ENCODE measurements around the gene NGF.

NGF gene

GRCh38 chr1:115348636-115349035 lies 10.6 kb upstream of the NGF start:
- ATAC-seq = no peak
- TF ChIP-seq BACH2 (CRISPR knock-in tag; IDR thresholded peaks at IDR 0.05; ENCODE audit: borderline replicate concordance) = no peak
- TF ChIP-seq SNAI2 (CRISPR knock-in tag; IDR thresholded peaks at IDR 0.05) = no peak

GRCh38 chr1:115347282-115347681 lies 9.2 kb upstream of the NGF start:
- no peak for TF ChIP-seq BACH2 (CRISPR knock-in tag; IDR thresholded peaks at IDR 0.05; ENCODE audit: borderline replicate concordance)
- no peak for TF ChIP-seq TCF4 (CRISPR knock-in tag; IDR thresholded peaks at IDR 0.05; ENCODE audit: borderline replicate concordance)
- no peak for TF ChIP-seq POU6F1 (CRISPR knock-in tag; IDR thresholded peaks at IDR 0.05; ENCODE audit: borderline replicate concordance, low read depth)
- no peak for TF ChIP-seq GLIS3 (CRISPR knock-in tag; IDR thresholded peaks at IDR 0.05)
- no peak for TF ChIP-seq ZNF565 (CRISPR knock-in tag; conservative IDR thresholded peaks at IDR 0.05; ENCODE audit: low read depth)
- TF ChIP-seq PATZ1 (CRISPR knock-in tag; IDR thresholded peaks at IDR 0.05; ENCODE audit: borderline replicate concordance) = no peak
- TF ChIP-seq ZFP3 (CRISPR knock-in tag; IDR thresholded peaks at IDR 0.05) = no peak
- TF ChIP-seq ZNF8 (CRISPR knock-in tag; IDR thresholded peaks at IDR 0.05) = no peak
- no peak for TF ChIP-seq ISL1 (CRISPR knock-in tag; IDR thresholded peaks at IDR 0.05)
- no peak for TF ChIP-seq ZNF70 (CRISPR knock-in tag; IDR thresholded peaks at IDR 0.05)
- no peak for TF ChIP-seq ARNTL (CRISPR knock-in tag; IDR thresholded peaks at IDR 0.05; ENCODE audit: borderline replicate concordance, low read depth)
- TF ChIP-seq CSRNP3 (CRISPR knock-in tag; IDR thresholded peaks at IDR 0.05) = no peak
- TF ChIP-seq ZFP30 (CRISPR knock-in tag; IDR thresholded peaks at IDR 0.05) = no peak
- TF ChIP-seq OSR1 (CRISPR knock-in tag; IDR thresholded peaks at IDR 0.05) = no peak
- no peak for TF ChIP-seq CREB5 (CRISPR knock-in tag; IDR thresholded peaks at IDR 0.05; ENCODE audit: low read depth)
- no peak for TF ChIP-seq CSDC2 (CRISPR knock-in tag; IDR thresholded peaks at IDR 0.05)
- no peak for TF ChIP-seq TSHZ2 (CRISPR knock-in tag; IDR thresholded peaks at IDR 0.05)
- no peak for TF ChIP-seq SNAI2 (CRISPR knock-in tag; IDR thresholded peaks at IDR 0.05)
- no peak for TF ChIP-seq PPARA (CRISPR knock-in tag; IDR thresholded peaks at IDR 0.05; ENCODE audit: borderline replicate concordance)
- no peak for ATAC-seq

GRCh38 chr1:115343200-115343737 lies 5.2 kb upstream of the NGF start:
- ATAC-seq = no peak

More at GRCh38 chr1:115343200-115343737, 5.2 kb upstream of the NGF start:
- TF ChIP-seq TOX (CRISPR knock-in tag; IDR thresholded peaks at IDR 0.05; ENCODE audit: borderline replicate concordance) (no peak), ZNF8 (CRISPR knock-in tag; IDR thresholded peaks at IDR 0.05) (no peak), OSR1 (CRISPR knock-in tag; IDR thresholded peaks at IDR 0.05) (no peak), ZFP30 (CRISPR knock-in tag; IDR thresholded peaks at IDR 0.05) (no peak), ESRRG (CRISPR knock-in tag; IDR thresholded peaks at IDR 0.05) (no peak), TCF4 (CRISPR knock-in tag; IDR thresholded peaks at IDR 0.05; ENCODE audit: borderline replicate concordance) (no peak), ZNF70 (CRISPR knock-in tag; IDR thresholded peaks at IDR 0.05) (no peak), PPARA (CRISPR knock-in tag; IDR thresholded peaks at IDR 0.05; ENCODE audit: borderline replicate concordance) (no peak), CREB5 (CRISPR knock-in tag; IDR thresholded peaks at IDR 0.05; ENCODE audit: low read depth) (no peak)

Measured in SK-N-SH treated with all-trans-retinoic acid at 6 μM for 48 hours (cell line).